Activated T-cell treated with anti-CD3 and anti-CD28 coated beads, Interleukin-2, amount 50 U/mL, for 24 hours (primary cell): ENCODE data around the gene PRRT1.

Experiments used
- DNase-seq: peaks from one replicate; pipeline ENCODE4 v3.0.0-alpha.2; 2020
- H3K27ac Mint-ChIP-seq: 2 replicates; pipeline ENCODE4 v1.8.0; 2020; ENCODE audit warnings: mild to moderate bottlenecking, mixed read lengths
- H3K27me3 Mint-ChIP-seq: 2 replicates; pipeline ENCODE4 v1.8.0; 2020; ENCODE audit warnings: mixed read lengths
- H3K36me3 Mint-ChIP-seq: 2 replicates; pipeline ENCODE4 v1.8.0; 2020; ENCODE audit warnings: low read depth, mixed read lengths
- H3K4me1 Mint-ChIP-seq: 2 replicates; pipeline ENCODE4 v1.8.0; 2020; ENCODE audit warnings: low read depth, mixed read lengths
- H3K4me3 Mint-ChIP-seq: 2 replicates; pipeline ENCODE4 v1.8.0; 2020; ENCODE audit warnings: mild to moderate bottlenecking, moderate library complexity, mixed read lengths
- H3K9me3 Mint-ChIP-seq: 2 replicates; pipeline ENCODE4 v1.8.0; 2020; ENCODE audit warnings: mixed read lengths

The PRRT1 gene

DNA sequence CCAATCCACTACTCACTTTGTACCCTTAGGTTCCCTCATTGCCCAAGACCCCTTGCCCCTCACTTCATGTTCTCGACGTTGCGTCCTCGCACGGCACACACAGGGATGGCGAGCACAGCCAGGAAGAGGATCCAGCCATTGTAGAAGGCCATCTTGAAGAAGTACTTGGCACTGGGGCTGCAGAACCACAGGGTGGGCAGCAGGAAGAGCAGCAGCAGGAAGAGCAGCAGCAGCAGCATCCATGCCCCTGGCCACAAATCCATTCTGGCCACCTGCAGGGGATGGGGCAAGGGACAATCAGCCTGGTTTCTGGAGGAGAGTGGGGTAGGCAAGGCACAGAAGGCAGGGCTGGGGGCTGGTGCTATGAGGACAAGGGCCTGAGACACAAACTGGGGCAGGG is 19.5 kb upstream of the PRRT1 start:
- no peak overlapping the region for H3K27ac Mint-ChIP-seq
- no peak overlapping the region for H3K4me3 Mint-ChIP-seq
- no peaks in the 10 kb centered on the region for H3K9me3 Mint-ChIP-seq
- no peaks in the 10 kb centered on the region for H3K27me3 Mint-ChIP-seq
- peaks cover 48% of the 10 kb centered on the region for H3K36me3 Mint-ChIP-seq
- H3K4me1 Mint-ChIP-seq = peaks cover 33% of the 10 kb centered on the region
- DNase-seq = peak; percentile 15

GRCh38 chr6:32170294-32170693 is 18.6 kb upstream of the PRRT1 start:
- Mint-ChIP-seq H3K4me3 (no peak overlapping the region), H3K27me3 (no peaks in the 10 kb centered on the region), H3K4me1 (peaks cover 30% of the 10 kb centered on the region), H3K9me3 (no peaks in the 10 kb centered on the region), H3K36me3 (peaks cover 56% of the 10 kb centered on the region), H3K27ac (no peak overlapping the region)
- peak; percentile 19 for DNase-seq

- H3K9me3 Mint-ChIP-seq = no peaks in the 10 kb centered on the region
- H3K27me3 Mint-ChIP-seq = no peaks in the 10 kb centered on the region
- peaks cover 60% of the 10 kb centered on the region for H3K36me3 Mint-ChIP-seq
- H3K4me3 Mint-ChIP-seq = no peak overlapping the region
- H3K27ac Mint-ChIP-seq = no peak overlapping the region
- DNase-seq = no peak
- H3K4me1 Mint-ChIP-seq = peaks cover 18% of the 10 kb centered on the region
Measured at GRCh38 chr6:32168807-32169591, 17.3 kb upstream of the PRRT1 start.

DNA sequence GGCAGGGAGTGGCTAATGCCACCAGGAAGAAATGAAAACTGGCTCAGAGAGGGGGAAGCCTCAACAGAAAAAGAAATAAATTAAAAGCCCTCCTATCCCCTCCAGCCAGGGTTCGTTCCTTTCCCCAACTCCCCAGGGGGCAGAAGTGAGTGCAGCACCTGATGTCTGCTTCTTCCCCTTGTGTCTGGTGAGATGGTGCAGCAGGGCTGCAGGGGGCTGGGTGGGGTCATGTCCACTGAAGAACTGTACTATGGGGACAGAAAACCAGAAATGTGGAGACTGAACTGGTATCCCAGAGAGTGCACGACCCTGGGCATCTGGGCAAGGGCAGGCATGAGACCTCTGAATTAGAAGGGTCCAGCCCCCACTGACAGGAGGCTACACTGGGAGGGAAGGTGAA is 16.6 kb upstream of the PRRT1 start:
- H3K4me1 Mint-ChIP-seq = peaks cover 11% of the 10 kb centered on the region
- H3K36me3 Mint-ChIP-seq = peaks cover 63% of the 10 kb centered on the region
- H3K27ac Mint-ChIP-seq = peak overlapping the region; percentile 23
- no peak overlapping the region for H3K4me3 Mint-ChIP-seq
- no peaks in the 10 kb centered on the region for H3K9me3 Mint-ChIP-seq
- DNase-seq = peak; percentile 14
- no peaks in the 10 kb centered on the region for H3K27me3 Mint-ChIP-seq

DNA sequence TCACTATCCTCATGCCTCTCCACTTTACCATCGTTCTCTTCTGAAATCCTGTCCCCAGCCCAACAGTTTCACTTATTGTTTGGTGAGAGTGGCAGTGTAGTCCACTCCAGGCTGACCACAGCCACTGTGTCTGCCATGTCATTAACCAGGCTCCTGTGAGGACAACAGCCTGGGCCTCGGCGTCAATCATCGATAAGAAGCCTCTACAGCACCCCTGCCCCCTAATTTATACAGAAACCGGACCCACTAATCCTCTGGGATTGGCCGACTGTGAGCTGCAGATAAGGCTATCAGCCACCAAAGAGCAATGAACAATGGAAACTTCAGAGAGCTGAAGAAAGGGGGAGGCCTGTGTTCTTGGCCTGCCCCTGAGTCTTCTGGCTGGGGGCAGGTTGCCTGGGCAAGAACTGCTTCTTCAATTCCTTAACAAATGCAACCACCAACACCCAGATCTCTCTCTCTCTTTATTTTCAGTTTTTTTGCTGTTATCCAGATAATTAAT is 16.1 kb upstream of the PRRT1 start:
- peaks cover 6% of the 10 kb centered on the region for H3K4me1 Mint-ChIP-seq

DNA sequence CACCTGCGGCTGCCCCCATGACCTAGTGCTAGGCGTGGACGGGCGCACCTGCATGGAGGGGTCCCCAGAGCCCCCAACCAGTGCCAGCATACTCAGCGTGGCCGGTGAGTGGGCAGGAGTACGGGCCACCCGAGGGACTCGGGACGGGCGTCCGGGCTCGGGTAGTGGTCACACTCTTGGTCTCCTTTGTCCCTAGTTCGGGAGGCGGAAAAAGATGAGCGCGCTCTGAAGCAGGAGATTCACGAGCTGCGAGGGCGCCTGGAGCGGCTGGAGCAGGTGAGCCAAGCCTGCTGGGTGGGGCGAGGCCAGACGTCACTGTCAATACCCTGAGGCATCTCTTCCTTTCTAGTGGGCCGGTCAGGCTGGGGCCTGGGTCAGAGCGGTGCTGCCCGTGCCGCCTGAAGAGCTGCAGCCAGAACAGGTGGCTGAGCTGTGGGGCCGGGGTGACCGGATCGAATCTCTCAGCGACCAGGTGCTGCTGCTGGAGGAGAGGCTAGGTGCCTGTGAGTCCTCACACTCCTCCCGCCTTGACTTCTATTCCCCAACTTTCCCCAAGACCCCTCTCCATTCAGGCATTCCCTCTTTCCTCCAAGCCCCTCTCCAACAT is 15.5 kb upstream of the PRRT1 start:
- Mint-ChIP-seq H3K27me3 (no peaks in the 10 kb centered on the region), H3K9me3 (no peaks in the 10 kb centered on the region), H3K4me3 (no peak overlapping the region), H3K27ac (peak overlapping the region; percentile 45), H3K4me1 (peaks cover 3% of the 10 kb centered on the region), H3K36me3 (peaks cover 74% of the 10 kb centered on the region)
- no peak for DNase-seq

More for the DNA sequence above, 16.1 kb upstream of the PRRT1 start:
- DNase-seq = no peak
- no peak overlapping the region for H3K4me3 Mint-ChIP-seq
- peaks cover 68% of the 10 kb centered on the region for H3K36me3 Mint-ChIP-seq
- peak overlapping the region; percentile 45 for H3K27ac Mint-ChIP-seq
- no peaks in the 10 kb centered on the region for H3K27me3 Mint-ChIP-seq
- no peaks in the 10 kb centered on the region for H3K9me3 Mint-ChIP-seq

DNA sequence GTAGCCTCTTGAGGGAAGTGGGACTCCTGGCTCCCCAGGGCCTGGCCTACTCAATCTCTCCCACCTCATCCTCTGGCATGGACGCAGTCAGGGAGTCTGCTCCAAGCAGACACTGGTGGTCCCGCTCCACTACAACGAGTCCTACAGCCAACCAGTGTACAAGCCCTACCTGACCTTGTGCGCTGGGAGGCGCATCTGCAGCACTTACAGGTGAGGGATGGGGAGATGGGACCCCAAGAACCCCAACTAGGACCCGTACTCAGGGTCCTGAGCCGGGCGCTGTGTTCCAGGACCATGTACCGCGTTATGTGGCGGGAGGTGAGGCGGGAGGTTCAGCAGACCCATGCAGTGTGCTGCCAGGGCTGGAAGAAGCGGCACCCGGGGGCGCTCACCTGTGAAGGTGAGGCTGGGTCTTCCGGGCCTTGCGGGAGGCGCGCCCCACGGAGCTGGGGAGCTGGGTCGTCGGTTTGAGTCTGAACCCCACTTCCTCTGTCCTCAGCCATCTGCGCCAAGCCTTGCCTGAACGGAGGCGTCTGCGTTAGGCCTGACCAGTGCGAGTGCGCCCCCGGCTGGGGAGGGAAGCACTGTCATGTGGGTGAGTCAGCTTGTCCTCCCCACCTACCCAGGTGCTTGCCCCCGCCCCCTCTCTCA is 14.8 kb upstream of the PRRT1 start:
- no peaks in the 10 kb centered on the region for H3K9me3 Mint-ChIP-seq
- H3K36me3 Mint-ChIP-seq = peaks cover 77% of the 10 kb centered on the region
- no peak overlapping the region for H3K4me3 Mint-ChIP-seq
- peaks cover 3% of the 10 kb centered on the region for H3K4me1 Mint-ChIP-seq
- no peaks in the 10 kb centered on the region for H3K27me3 Mint-ChIP-seq
- no peak for DNase-seq
- no peak overlapping the region for H3K27ac Mint-ChIP-seq

DNA sequence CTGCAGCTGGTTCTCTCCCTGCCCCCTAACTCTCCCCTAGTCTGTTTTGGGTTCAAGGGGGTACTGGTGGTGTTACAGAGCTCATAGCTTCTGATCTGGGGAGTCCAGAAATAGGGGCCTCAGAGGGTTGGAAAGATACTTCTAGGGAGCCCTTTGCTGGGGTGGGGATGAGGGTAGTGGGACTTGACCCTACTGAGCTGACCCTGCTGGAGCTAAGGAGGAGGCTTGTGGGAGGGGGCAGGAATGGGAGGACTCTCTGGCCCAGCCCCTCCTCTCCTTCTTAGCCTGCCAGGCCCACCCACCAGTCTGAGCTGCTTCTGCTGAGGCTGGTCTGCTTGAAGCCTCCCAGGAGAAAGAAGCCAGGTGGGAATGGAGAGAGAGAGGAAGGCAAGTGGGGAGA is 12.6 kb upstream of the PRRT1 start, which contains the start of gene EGFL8:
TSS of gene EGFL8 (plus strand) at position 301 of the 400 bp plus-strand sequence. CDS start 1,571 bp downstream, outside the sequence.
- Mint-ChIP-seq H3K36me3 (peaks cover 60% of the 10 kb centered on the region), H3K27ac (no peak within 1 kb of the TSS), H3K4me1 (no peaks in the 10 kb centered on the region), H3K4me3 (no peak within 1 kb of the TSS), H3K9me3 (no peaks in the 10 kb centered on the region), H3K27me3 (no peaks in the 10 kb centered on the region)
- DNase-seq = no peak

DNA sequence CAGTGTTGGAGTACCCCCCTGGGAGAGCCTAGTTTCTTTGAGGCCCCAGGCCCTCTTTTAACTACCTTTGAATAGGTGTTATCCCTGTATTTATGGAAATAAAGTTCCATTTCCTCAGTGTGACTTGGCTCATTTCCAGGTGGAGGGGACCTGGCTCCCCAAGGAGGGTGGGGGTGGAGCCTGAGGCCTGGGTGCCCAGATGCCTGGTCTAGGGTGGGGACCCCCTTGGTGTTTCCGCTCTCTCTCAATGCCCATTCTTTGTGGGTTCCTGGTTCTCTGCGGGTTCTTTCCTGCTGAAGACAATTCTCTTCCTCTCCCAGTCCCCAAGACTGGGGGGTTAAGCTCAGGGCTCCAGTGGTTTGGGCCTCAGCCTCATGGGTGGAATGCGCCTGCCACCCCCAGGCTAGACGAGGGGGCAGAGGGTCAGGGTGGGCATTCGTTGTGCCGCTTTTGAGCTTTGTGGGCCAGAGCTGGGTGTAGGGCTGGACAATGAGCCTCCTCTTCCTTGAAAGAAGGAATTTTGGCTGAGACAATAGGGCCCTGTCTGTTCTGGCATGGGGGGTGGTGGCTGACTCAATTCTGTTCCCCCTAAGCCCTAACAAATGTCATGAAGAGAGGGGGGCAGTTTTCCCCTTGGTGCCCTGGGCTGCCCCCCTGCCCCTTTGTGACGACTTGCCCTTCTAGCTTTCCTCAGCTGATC is 12.0 kb upstream of the PRRT1 start:
- no peaks in the 10 kb centered on the region for H3K4me1 Mint-ChIP-seq
- DNase-seq = no peak

DNA sequence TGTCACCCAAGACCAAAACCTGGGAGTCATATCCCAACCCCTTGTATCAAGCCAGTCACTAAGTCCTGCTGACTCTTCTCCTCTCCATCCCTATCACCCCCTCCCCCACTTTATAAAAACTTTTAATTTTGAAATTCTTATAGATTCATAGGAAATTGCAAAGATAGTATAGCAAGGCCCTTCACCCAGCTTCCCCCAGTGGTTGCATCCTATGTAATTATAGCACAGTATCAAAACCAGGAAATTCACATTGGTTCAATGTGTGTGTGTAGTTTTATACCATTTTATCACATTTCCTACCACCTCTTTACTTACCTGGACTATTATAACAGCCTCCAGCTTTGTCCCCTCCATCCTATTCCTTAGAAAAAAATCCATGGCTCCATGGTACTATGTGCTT is 6.3 kb upstream of the PRRT1 start:
- Mint-ChIP-seq H3K36me3 (peaks cover 53% of the 10 kb centered on the region), H3K27me3 (no peaks in the 10 kb centered on the region), H3K27ac (no peak overlapping the region), H3K4me1 (peaks cover 22% of the 10 kb centered on the region), H3K9me3 (no peaks in the 10 kb centered on the region), H3K4me3 (no peak overlapping the region)
- no peak for DNase-seq

More for the DNA sequence above, 12.0 kb upstream of the PRRT1 start:
- Mint-ChIP-seq H3K27ac (no peak overlapping the region), H3K4me3 (no peak overlapping the region), H3K27me3 (no peaks in the 10 kb centered on the region), H3K9me3 (no peaks in the 10 kb centered on the region), H3K36me3 (peaks cover 55% of the 10 kb centered on the region)

DNA sequence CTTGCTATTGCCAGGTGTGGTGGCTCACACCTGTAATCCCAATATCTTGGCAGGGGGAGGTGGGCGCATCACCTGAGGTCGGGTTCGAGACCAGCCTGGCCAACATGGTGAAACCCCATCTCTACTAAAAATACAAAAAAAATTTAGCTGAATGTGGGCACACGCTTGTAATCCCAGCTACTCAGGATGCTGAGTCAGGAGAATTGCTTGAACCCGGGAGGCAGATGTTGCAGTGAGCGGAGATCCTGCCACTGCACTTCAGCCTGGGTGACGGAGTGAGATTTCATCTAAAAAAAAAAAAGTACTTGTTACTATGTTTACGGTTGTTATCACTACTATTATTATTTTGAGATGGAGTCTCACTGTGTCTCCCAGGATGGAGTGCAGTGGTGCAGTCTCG is 5.2 kb upstream of the PRRT1 start:
- Mint-ChIP-seq H3K4me3 (no peak overlapping the region), H3K9me3 (no peaks in the 10 kb centered on the region), H3K27ac (no peak overlapping the region), H3K4me1 (peaks cover 34% of the 10 kb centered on the region), H3K36me3 (peaks cover 41% of the 10 kb centered on the region), H3K27me3 (no peaks in the 10 kb centered on the region)
- DNase-seq = no peak

- Mint-ChIP-seq H3K27ac (peak overlapping the region; percentile 96), H3K9me3 (no peaks in the 10 kb centered on the region), H3K36me3 (peaks cover 41% of the 10 kb centered on the region), H3K4me3 (peak overlapping the region; percentile 94), H3K27me3 (peaks cover 14% of the 10 kb centered on the region), H3K4me1 (peaks cover 49% of the 10 kb centered on the region)
- peak; percentile 75 for DNase-seq
Measured at GRCh38 chr6:32154514-32155161, 2.9 kb upstream of the PRRT1 start.

DNA sequence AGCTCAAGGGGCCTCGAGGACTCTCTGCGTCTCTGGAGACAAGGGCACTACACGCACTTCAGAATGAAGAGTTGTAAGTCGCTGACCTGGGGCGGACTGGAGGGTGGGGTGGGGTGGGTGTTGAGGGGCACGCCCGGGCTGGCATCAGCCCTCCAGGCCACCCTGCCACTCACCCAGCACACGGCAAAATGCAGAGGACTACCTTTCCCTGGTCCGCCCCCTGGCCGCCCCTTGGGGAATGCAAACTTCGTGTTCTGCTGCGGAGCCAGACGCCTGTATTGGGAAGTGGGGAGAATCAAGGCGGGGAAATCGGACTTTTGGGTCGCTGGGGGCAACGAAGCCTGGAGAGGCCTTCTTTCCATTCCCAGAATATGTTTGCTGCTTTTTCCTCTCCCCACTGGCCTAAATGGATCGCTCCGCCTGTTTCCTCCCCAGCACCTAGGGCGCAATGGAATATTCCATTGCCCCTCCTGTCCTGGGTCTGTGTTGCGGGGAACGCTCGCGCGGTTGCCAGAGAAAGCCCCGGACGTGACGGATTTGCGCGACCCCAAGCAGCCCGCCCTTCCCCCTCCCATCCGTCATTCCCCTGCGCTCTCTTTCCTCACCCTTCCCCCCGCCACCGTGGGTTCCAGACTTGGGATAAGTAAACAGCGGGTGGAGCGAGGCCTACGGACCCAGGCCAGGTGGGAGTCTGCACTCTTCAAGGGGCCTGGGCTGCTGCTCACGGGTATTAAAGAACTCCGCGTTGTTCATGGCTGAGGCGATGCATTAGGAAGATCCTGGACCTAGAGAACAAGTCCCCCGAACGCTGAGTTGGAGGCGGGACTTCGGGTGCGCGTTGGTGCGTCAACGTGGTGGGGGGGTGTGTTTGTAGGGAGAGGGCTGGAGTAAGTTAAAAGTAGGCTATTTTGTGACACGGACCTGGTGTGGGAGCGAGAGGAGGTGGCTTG is 2.1 kb upstream of the PRRT1 start, which contains the start of gene PPT2:
TSS of gene PPT2 (plus strand) at position 578 of the 950 bp plus-strand sequence. CDS start 454 bp downstream, outside the sequence.
- H3K27ac Mint-ChIP-seq = peak within 1 kb of the TSS; percentile 96
- no peaks in the 10 kb centered on the region for H3K9me3 Mint-ChIP-seq
- peaks cover 52% of the 10 kb centered on the region for H3K4me1 Mint-ChIP-seq
- H3K27me3 Mint-ChIP-seq = peaks cover 18% of the 10 kb centered on the region
- peak within 1 kb of the TSS; percentile 94 for H3K4me3 Mint-ChIP-seq
- peak; percentile 86 for DNase-seq
- H3K36me3 Mint-ChIP-seq = peaks cover 38% of the 10 kb centered on the region
